IPS-18c (cell line): ENCODE results near the gene ZNF618.

Source experiments
- H3K4me3 ChIP-seq: 2 replicates; pipeline ENCODE4 v1.7.0; 2013; ENCODE audit warnings: low read depth, mild to moderate bottlenecking, low read length, moderate library complexity; ENCODE audit not compliant: insufficient read depth
- H3K9me3 ChIP-seq: one replicate; pipeline ENCODE4 v1.6.1; 2013; ENCODE audit warnings: mild to moderate bottlenecking, low read length, moderate library complexity; ENCODE audit not compliant: control insufficient read depth, insufficient read depth

ZNF618 gene

GRCh38 chr9:114007991-114008666, 132.0 kb downstream of the ZNF618 start:
- no peak overlapping the region for H3K4me3 ChIP-seq

GRCh38 chr9:114008667-114009410, 132.7 kb downstream of the ZNF618 start:
- no peak overlapping the region for H3K4me3 ChIP-seq
- H3K9me3 ChIP-seq: peaks cover 2% of the 10 kb centered on the region

More at GRCh38 chr9:114007991-114008666, 132.0 kb downstream of the ZNF618 start:
- peaks cover 2% of the 10 kb centered on the region for H3K9me3 ChIP-seq

GRCh38 chr9:114011313-114011712, 135.2 kb downstream of the ZNF618 start:
- no peak overlapping the region for H3K4me3 ChIP-seq
- peaks cover 2% of the 10 kb centered on the region for H3K9me3 ChIP-seq

- Histone ChIP-seq H3K4me3 (no peak overlapping the region), H3K9me3 (peaks cover 2% of the 10 kb centered on the region)
Measured at GRCh38 chr9:114012126-114012525, 136.0 kb downstream of the ZNF618 start.

- peaks cover 2% of the 10 kb centered on the region for H3K9me3 ChIP-seq
- no peak overlapping the region for H3K4me3 ChIP-seq
Measured at GRCh38 chr9:114014044-114014443, 137.9 kb downstream of the ZNF618 start.

- Histone ChIP-seq H3K9me3 (peaks cover 2% of the 10 kb centered on the region), H3K4me3 (no peak overlapping the region)
Measured at GRCh38 chr9:114015607-114016006, 139.5 kb downstream of the ZNF618 start.

GRCh38 chr9:114016101-114016500, 140.0 kb downstream of the ZNF618 start:
- Histone ChIP-seq H3K4me3 (no peak overlapping the region), H3K9me3 (peaks cover 2% of the 10 kb centered on the region)

- no peak overlapping the region for H3K4me3 ChIP-seq
Measured at GRCh38 chr9:114016629-114017423, 140.7 kb downstream of the ZNF618 start.

GRCh38 chr9:114017741-114018715, 141.9 kb downstream of the ZNF618 start:
- H3K4me3 ChIP-seq: no peak overlapping the region

More at GRCh38 chr9:114016629-114017423, 140.7 kb downstream of the ZNF618 start:
- peaks cover under 1% of the 10 kb centered on the region for H3K9me3 ChIP-seq

GRCh38 chr9:114021578-114021977, 145.5 kb downstream of the ZNF618 start:
- no peaks in the 10 kb centered on the region for H3K9me3 ChIP-seq

More at GRCh38 chr9:114017741-114018715, 141.9 kb downstream of the ZNF618 start:
- H3K9me3 ChIP-seq: no peaks in the 10 kb centered on the region

GRCh38 chr9:114023961-114024360, 147.9 kb downstream of the ZNF618 start:
- no peak overlapping the region for H3K4me3 ChIP-seq
- no peaks in the 10 kb centered on the region for H3K9me3 ChIP-seq

More at GRCh38 chr9:114021578-114021977, 145.5 kb downstream of the ZNF618 start:
- H3K4me3 ChIP-seq: no peak overlapping the region

GRCh38 chr9:114025196-114025753, 149.2 kb downstream of the ZNF618 start:
- Histone ChIP-seq H3K4me3 (no peak overlapping the region), H3K9me3 (no peaks in the 10 kb centered on the region)

- no peaks in the 10 kb centered on the region for H3K9me3 ChIP-seq
- H3K4me3 ChIP-seq: no peak overlapping the region
Measured at GRCh38 chr9:114025760-114026159, 149.7 kb downstream of the ZNF618 start.

GRCh38 chr9:114026335-114026734, 150.2 kb downstream of the ZNF618 start:
- Histone ChIP-seq H3K4me3 (no peak overlapping the region), H3K9me3 (no peaks in the 10 kb centered on the region)

GRCh38 chr9:114027159-114027862, 151.2 kb downstream of the ZNF618 start:
- H3K4me3 ChIP-seq: no peak overlapping the region
- H3K9me3 ChIP-seq: peaks cover 2% of the 10 kb centered on the region
